ENCODE data around the gene APMAP.

APMAP gene

GRCh38 chr20:24970030-24970553, 22.5 kb downstream of the APMAP start:
- no peak for TF ChIP-seq ZFX (IDR thresholded peaks at IDR 0.05; ENCODE audit: borderline replicate concordance)
- TF ChIP-seq, protein P1, sequence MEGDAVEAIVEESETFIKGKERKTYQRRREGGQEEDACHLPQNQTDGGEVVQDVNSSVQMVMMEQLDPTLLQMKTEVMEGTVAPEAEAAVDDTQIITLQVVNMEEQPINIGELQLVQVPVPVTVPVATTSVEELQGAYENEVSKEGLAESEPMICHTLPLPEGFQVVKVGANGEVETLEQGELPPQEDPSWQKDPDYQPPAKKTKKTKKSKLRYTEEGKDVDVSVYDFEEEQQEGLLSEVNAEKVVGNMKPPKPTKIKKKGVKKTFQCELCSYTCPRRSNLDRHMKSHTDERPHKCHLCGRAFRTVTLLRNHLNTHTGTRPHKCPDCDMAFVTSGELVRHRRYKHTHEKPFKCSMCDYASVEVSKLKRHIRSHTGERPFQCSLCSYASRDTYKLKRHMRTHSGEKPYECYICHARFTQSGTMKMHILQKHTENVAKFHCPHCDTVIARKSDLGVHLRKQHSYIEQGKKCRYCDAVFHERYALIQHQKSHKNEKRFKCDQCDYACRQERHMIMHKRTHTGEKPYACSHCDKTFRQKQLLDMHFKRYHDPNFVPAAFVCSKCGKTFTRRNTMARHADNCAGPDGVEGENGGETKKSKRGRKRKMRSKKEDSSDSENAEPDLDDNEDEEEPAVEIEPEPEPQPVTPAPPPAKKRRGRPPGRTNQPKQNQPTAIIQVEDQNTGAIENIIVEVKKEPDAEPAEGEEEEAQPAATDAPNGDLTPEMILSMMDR (IDR thresholded peaks at IDR 0.05) = no peak
- H3K27ac ChIP-seq = no peak overlapping the region

DNA sequence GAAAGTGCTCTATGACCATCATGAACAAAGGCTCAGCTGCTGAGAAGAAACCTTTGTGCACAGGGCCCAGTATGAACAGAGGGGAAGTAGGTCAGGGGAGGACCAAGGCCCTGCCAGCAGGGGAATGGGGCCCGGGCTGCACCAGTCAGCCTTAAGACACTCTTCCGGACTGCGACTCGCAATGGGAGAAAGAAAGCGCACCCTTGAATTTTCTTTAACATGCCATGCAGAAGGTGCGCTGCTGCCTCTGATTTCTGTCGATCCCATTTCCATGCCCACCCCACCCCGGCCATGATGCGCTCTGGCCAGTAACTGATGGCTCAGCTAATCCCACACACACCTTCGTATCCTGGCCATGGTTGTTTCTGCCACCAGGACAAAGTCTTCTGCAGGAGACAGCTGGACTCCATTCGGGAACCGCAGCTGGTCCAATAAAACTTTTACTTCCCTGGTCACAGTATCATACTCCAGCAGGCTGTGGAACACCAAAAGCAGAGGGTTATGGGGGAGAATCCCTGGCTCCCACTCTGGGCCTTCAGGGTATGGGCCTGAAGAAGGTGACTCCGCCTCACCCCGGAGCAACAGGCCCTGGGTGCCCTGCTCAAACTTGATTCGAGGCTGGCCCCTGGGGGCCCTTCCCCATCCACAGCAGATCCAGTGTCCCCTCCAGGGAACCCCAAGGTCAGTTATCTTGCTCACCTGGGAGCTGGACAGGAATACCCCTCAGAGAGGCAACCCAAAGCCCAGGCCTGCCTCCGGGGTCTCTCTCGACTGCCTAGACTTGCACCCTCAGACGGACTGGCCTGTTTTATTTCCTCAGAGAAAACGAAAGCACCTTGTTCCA, 23.1 kb downstream of the APMAP start:
- TF ChIP-seq, protein P1 (IDR thresholded peaks at IDR 0.05) = no peak
- no peak for TF ChIP-seq ZFX (IDR thresholded peaks at IDR 0.05; ENCODE audit: borderline replicate concordance)
- no peak overlapping the region for H3K27ac ChIP-seq

GRCh38 chr20:24968278-24968800, 24.2 kb downstream of the APMAP start:
- TF ChIP-seq ZFX (IDR thresholded peaks at IDR 0.05; ENCODE audit: borderline replicate concordance) = no peak
- TF ChIP-seq, protein P1 (IDR thresholded peaks at IDR 0.05) = no peak
- H3K27ac ChIP-seq = no peak overlapping the region

- TF ChIP-seq ZFX (IDR thresholded peaks at IDR 0.05; ENCODE audit: borderline replicate concordance) = no peak
- TF ChIP-seq, protein P1 (IDR thresholded peaks at IDR 0.05) = no peak
- no peak overlapping the region for H3K27ac ChIP-seq
These were observed 26.1 kb downstream of the APMAP start for GRCh38 chr20:24966317-24967012.

DNA sequence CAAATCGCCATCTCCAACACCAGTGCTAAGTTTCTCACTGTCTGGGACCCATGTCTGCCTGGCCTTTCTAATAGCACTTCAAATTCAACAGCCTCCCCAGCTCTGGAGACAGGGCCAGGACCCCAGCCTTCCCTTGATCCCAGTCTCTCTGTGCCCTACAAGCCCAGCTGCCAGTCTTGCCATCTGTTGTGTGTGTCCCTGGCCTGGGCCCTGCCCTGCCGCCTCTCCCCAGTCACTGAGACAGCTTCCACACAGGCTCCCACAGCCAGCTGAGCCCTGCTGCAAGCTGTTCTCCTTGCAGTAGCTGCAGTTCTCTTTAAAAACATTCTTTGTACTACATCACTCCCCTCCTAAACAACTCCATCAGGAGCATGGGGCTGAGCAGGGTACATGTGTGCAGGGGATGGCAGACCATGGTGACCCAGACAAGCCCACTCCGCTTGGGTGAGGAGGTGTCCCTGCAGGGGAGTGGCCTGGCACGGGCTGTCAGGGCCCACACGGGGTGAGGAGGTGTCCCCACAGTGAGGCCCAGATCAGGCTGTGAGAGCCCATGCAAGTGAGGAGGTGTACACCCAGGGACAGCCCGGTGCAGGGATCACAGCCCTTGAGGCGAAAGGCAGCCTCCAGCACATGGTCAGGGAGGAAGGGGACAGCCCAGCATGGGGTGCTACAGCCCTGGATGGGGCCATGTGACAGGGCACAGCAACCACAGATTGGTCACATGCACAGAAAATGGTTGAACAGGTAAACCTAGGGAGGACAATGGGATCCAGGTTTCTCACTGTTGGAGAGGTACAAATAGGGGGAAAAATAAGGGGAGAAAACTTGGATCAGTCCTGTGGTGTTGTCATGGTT, 27.3 kb downstream of the APMAP start:
- no peak overlapping the region for H3K27ac ChIP-seq
- no peak for TF ChIP-seq ZFX (IDR thresholded peaks at IDR 0.05; ENCODE audit: borderline replicate concordance)
- TF ChIP-seq, protein P1 (IDR thresholded peaks at IDR 0.05) = no peak

DNA sequence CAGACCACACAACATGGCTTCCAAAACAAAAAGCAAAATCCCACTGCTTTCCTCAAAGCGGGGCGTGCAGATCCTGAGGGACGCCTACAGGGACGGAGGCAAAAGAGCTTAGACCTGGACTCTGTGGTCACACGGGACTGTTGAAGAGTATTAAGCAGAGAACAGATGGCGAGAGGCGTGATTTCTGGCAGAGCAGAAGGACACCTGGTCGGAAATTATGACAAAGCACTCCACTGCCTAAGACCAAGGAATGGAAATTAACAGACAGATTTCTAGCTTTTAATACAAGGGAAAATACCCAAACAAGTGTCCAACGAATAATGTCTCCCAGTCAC, 28.1 kb downstream of the APMAP start:
- no peak for TF ChIP-seq ZFX (IDR thresholded peaks at IDR 0.05; ENCODE audit: borderline replicate concordance)
- TF ChIP-seq, protein P1 (IDR thresholded peaks at IDR 0.05) = no peak
- H3K27ac ChIP-seq = no peak overlapping the region

All from 22Rv1 (cell line).